Cardiac muscle cell (in vitro differentiated cells and primary cell): ENCODE data around the gene SETX. TPM values are rescaled to one million over a fixed set of nuclear protein-coding genes. Genes with fewer than 3 reads are reported as not detected.
A peak's percentile ranks its signal among the peaks of the same experiment; 100 is the strongest.

Experiments used
- DNase-seq, 2 donors: peaks; one replicate each; pipeline versions ENCODE4 v3.0.0 to v3.0.0-alpha.2; 2010 to 2017; ENCODE audit warnings: low read depth in 1 of 2, low spot score in 1 of 2
- H3K27ac ChIP-seq: fragments of 200-600 bp; sonication (generic); 2 replicates; pipeline ENCODE4 v1.5.1; 2016
- H3K27me3 ChIP-seq: fragments of 200-600 bp; sonication (generic); 2 replicates; pipeline ENCODE4 v1.6.0; 2016; ENCODE audit warnings: control low read depth
- H3K36me3 ChIP-seq: fragments of 200-600 bp; sonication (generic); 2 replicates; pipeline ENCODE4 v1.5.1; 2016; ENCODE audit warnings: control low read depth
- H3K4me1 ChIP-seq: fragments of 200-600 bp; sonication (generic); 2 replicates; pipeline ENCODE4 v1.8.1; 2017; ENCODE audit warnings: low read depth, mild to moderate bottlenecking, mixed run types
- H3K4me3 ChIP-seq: fragments of 200-600 bp; sonication (generic); 2 replicates; pipeline ENCODE4 v1.5.1; 2016; ENCODE audit warnings: mild to moderate bottlenecking
- H3K9me3 ChIP-seq: fragments of 200-600 bp; sonication (generic); 2 replicates; pipeline ENCODE4 v1.5.1; 2017; ENCODE audit warnings: low read depth, mild to moderate bottlenecking, control low read depth
- polyA plus RNA-seq: library from polyadenylated mRNA; unstranded; fragments of >200 nt; fragmentation: Nextera tagmentation; extraction: Ambion mirVana; gene quantifications from 2 replicates; pipeline ENCODE4 v1.2.1, GENCODE V29; 2016
- total RNA-seq: library from RNA; depleted of rRNA; stranded (reverse); fragments of >200 nt; gene quantifications from 2 replicates; pipeline ENCODE4 v1.2.3, GENCODE V29; 2016
- TF ChIP-seq, protein P1 (sequence below): IDR thresholded peaks from 2 replicates; pipeline ENCODE4 v1.5.1; 2012; ENCODE audit warnings: low read depth, mild to moderate bottlenecking, low read length

SETX gene
- total and polyA plus RNA-seq, 2 experiments from 2014 or later = 16.2 to 34.0 TPM

DNA sequence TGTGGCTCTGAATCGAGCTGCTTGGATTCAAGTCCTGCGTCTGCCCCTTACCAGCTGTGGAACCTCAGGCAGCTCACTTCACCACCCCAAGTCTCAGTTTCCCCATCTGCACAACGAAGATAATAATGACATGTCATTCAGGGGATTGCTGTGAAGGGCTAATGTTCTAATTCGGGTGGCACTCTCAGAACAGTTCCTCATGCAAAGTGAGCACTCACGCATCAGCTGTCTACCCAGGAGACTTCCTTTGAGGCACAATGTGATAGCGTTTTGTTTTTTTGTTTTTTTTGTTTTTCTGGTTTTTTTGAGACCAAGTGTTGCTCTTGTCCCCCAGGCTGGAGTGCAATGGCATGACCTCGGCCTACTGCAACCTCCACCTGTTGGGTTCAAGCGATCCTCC, 136.6 kb downstream of the SETX start:
- H3K9me3 ChIP-seq = no peaks in the 10 kb centered on the region
- no peaks in the 10 kb centered on the region for H3K27me3 ChIP-seq
- TF ChIP-seq, protein P1, sequence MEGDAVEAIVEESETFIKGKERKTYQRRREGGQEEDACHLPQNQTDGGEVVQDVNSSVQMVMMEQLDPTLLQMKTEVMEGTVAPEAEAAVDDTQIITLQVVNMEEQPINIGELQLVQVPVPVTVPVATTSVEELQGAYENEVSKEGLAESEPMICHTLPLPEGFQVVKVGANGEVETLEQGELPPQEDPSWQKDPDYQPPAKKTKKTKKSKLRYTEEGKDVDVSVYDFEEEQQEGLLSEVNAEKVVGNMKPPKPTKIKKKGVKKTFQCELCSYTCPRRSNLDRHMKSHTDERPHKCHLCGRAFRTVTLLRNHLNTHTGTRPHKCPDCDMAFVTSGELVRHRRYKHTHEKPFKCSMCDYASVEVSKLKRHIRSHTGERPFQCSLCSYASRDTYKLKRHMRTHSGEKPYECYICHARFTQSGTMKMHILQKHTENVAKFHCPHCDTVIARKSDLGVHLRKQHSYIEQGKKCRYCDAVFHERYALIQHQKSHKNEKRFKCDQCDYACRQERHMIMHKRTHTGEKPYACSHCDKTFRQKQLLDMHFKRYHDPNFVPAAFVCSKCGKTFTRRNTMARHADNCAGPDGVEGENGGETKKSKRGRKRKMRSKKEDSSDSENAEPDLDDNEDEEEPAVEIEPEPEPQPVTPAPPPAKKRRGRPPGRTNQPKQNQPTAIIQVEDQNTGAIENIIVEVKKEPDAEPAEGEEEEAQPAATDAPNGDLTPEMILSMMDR = no peak

DNA sequence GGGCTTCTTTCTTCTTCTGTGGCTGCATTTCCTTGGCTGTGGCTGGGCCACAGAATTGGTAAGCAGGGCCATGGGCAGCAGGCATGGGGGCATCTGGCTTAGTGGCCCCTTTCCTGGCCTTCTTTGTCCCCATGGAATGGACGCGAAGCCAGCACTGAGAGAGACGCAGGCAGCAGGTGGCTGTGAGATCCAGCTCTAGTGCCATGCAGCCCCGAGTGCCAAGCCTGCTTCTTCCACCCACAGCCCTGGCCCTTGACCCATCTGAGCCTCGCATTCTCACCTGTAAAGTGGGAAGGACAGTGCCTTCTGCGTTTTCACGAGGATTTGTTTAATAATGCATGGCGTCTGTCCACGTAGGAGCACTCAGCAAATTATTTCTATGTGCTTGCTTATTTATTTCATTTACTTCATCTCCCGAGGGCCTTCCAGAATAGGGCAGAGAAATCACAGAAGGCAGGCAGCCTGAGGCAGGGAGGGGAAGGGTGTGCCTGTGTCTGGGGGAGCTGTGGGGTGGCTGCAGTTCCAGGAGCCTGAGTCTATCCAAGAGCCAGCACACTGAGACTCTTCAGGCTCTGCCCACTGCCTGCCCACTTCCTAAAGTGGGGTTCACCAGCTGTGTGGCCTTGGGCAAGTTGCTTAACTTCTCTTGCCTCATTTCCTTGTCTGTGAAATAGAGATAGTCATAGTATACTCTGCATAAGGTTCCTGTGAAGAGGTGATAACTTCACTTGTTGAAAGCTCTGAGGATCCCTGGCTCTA, 137.7 kb downstream of the SETX start:
- DNase-seq = no peak
- no peak overlapping the region for H3K27ac ChIP-seq
- H3K4me1 ChIP-seq = peaks cover 3% of the 10 kb centered on the region
- H3K9me3 ChIP-seq = no peaks in the 10 kb centered on the region
- H3K36me3 ChIP-seq = no peaks in the 10 kb centered on the region
- H3K27me3 ChIP-seq = no peaks in the 10 kb centered on the region
- no peak overlapping the region for H3K4me3 ChIP-seq
- TF ChIP-seq, protein P1 = no peak

More for the DNA sequence above, 136.6 kb downstream of the SETX start:
- H3K4me1 ChIP-seq = peaks cover 3% of the 10 kb centered on the region
- no peak for DNase-seq
- no peaks in the 10 kb centered on the region for H3K36me3 ChIP-seq
- H3K27ac ChIP-seq = no peak overlapping the region
- no peak overlapping the region for H3K4me3 ChIP-seq

DNA sequence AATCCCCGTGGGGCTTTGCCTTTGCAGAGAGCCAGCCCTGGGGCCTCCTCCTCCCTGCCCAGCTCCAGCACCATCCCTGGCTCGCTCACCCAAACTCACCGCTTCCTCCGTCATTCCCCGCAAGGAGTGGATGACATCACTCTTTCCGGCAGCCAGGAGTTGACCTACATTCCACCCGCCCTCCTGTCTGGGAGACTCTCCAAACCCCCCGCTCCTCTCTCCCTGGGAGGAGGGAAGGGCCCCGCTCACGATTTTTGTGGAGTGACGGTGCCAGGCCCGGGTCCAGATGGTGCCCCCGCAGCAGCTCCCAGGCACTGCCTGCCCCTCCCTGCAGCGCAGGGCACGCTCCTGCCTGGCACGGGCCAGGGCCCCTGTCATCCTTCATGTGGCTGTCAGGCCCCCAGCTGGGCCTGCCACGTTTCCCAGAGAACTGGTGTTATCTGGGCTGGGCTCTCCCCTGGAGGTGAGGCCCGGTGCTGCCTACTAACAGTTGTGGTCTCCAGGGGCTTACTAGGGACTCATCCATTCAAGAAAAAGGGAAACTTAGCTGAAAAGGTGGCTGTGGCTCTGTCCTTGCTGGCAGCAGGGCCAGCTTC, 140.7 kb downstream of the SETX start:
- Histone ChIP-seq H3K4me1 (no peaks in the 10 kb centered on the region), H3K36me3 (no peaks in the 10 kb centered on the region), H3K27ac (peak overlapping the region; percentile 49), H3K4me3 (no peak overlapping the region), H3K27me3 (no peaks in the 10 kb centered on the region), H3K9me3 (no peaks in the 10 kb centered on the region)
- TF ChIP-seq, protein P1 = peak; percentile 15
- peak; percentile 57 to 93 for DNase-seq

DNA sequence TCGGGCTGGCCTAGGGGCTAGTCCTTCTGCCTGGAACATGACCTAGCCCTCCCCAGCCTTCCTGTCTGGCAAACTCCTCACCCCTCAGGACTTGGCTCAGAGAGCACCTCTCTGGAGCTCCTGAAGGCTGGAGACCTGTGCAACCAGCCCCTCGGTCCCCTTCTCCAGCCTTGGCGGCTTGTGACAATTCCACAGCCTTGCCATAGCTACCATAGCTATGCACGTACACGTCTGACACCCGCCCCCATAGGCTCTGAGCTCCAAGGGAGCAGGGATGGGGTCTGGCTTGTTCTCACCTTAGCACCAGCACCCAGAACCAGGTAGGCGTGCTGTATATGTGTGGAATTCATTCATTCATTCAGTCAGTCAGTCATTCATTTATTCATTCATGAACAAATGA, 143.2 kb downstream of the SETX start:
- no peak for DNase-seq
- Histone ChIP-seq H3K36me3 (no peaks in the 10 kb centered on the region), H3K4me1 (no peaks in the 10 kb centered on the region), H3K4me3 (no peak overlapping the region), H3K9me3 (no peaks in the 10 kb centered on the region), H3K27me3 (no peaks in the 10 kb centered on the region), H3K27ac (no peak overlapping the region)
- TF ChIP-seq, protein P1 = no peak

Other genes starting within 250 kb of the SETX start
- 3.1 and 3.5 TPM in 2 replicates for gene NTNG2, start 192.9 kb downstream of the SETX start, total RNA-seq
- 1.7 and 2.5 TPM in 2 replicates for gene NTNG2, start 192.9 kb downstream of the SETX start, polyA plus RNA-seq
- 10.9 and 19.3 TPM in 2 replicates for gene TTF1, start 51.9 kb upstream of the SETX start, total RNA-seq
- 8.8 and 9.1 TPM in 2 replicates for gene TTF1, start 51.9 kb upstream of the SETX start, polyA plus RNA-seq
- 1.5 and 2.3 TPM in 2 replicates for gene CFAP77, start 55.2 kb upstream of the SETX start, total RNA-seq
- gene CFAP77, start 55.2 kb upstream of the SETX start, polyA plus RNA-seq = 0.46 and 1.2 TPM in 2 replicates
- not detected in 2 replicates for gene BARHL1, start 227.6 kb upstream of the SETX start, total RNA-seq
- not detected in 2 replicates for gene BARHL1, start 227.6 kb upstream of the SETX start, polyA plus RNA-seq